GM19328 (cell line): ENCODE measurements around the gene UGT1A5.

Source experiments
- ATAC-seq: cut with Tn5 transposase; IDR thresholded peaks from one replicate; pipeline ENCODE4 v1.9.1; 2021; ENCODE audit warnings: mild to moderate bottlenecking, moderate library complexity; ENCODE audit not compliant: unreplicated experiment

The UGT1A5 gene

DNA sequence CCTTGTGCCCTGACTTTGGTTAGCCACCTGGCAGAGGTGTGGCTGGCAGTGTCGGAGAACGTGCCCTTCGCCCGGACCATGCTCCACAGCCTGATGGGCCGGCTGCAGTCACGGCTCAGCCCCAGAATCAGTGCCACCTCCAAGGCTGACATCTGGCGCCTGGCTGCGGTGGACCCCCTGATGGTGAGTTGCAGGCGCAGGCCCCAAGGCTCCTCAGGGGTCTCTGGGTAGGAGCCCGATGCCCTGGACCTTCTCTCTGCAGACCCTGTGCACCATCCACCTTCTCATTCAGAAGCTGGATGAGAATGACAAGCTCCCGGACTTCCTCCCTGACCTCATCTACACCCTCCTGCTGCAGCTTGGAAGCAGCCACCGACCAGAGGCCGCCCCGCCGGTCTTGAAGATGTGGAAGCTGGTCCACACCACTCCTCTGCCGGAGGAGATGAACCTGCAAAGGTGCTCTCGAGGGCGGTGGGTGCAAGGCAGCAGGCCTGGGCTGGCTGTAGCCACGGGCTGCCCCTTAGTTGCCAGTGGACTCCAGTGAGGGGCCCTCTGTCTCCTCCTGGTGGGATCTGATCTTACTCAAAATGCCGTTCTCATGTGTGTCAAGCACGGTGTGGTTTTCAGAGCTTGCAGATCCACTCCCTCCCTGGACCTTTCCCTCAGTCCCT, 109.5 kb downstream of the UGT1A5 start:
- ATAC-seq, result no peak
